ENCODE measurements around the gene PITPNC1.

Gene PITPNC1

DNA sequence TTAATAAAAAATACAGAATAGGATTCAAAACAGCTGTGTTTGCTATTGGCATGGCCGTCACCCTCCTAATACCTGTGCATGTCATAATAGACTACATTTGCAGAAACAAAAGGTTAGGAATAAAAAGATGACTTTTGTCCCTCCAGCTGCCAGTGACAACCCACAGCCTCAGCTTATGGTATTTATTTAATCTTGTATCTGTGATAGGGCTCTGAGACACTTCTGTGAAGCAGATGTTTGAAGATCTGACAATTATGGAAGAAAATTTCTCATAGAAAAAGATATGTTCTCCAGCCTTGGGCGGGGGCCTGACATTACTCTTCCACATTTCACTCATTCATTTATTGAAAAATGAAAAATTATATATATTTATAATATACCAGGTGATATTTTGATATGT, 62.2 kb downstream of the PITPNC1 start:
- Mint-ChIP-seq H3K9me3 (no peaks in the 10 kb centered on the region), H3K4me1 (ENCODE audit: low read depth) (peaks cover 56% of the 10 kb centered on the region), H3K36me3 (ENCODE audit: low read depth) (no peaks in the 10 kb centered on the region), H3K27me3 (no peaks in the 10 kb centered on the region), H3K4me3 (no peak overlapping the region), H3K27ac (no peak overlapping the region)
- intact Hi-C loops (cut with micrococcal nuclease) = no loop called here

DNA sequence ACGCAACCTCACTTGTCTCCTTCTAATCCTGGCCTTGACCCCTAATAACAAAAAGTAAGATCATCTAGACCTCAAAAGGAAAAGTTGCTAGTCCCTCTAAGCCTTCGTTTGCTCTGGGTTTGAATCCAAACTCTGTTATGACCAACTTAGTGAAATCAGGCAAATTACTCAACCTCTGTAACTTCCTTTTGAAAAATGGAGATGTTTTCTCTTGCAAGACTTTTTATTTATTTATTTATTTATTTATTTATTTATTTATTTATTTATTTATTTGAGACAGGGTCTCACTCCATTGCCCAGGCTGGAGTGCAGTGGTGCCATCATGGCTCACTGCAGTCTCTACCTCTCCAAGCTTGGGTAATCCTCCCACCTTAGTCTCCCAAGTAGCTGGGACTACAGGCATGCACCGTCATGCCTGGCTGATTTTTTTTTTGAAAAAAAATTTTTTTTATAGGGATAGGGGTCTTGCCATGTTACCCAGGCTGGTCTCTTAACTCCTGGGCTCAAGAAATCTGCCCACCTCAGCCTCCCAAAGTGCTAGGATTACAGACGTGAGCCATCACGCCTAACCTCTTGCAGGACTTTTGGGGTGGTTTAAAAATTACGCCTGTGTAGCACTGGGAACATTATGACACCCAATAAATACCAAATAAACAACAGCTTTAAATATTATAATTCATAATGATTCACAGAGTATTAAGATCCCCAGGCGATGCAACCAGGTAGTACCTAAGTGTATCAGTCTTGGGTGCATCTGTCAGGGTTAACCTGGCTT, 63.4 kb downstream of the PITPNC1 start:
- H3K27ac Mint-ChIP-seq = peak overlapping the region; percentile 46
- no peak overlapping the region for H3K4me3 Mint-ChIP-seq
- intact Hi-C loops (cut with micrococcal nuclease) = no loop called here
- H3K4me1 Mint-ChIP-seq (ENCODE audit: low read depth) = peaks cover 49% of the 10 kb centered on the region
- H3K27me3 Mint-ChIP-seq = no peaks in the 10 kb centered on the region
- H3K36me3 Mint-ChIP-seq (ENCODE audit: low read depth) = no peaks in the 10 kb centered on the region
- H3K9me3 Mint-ChIP-seq = no peaks in the 10 kb centered on the region

DNA sequence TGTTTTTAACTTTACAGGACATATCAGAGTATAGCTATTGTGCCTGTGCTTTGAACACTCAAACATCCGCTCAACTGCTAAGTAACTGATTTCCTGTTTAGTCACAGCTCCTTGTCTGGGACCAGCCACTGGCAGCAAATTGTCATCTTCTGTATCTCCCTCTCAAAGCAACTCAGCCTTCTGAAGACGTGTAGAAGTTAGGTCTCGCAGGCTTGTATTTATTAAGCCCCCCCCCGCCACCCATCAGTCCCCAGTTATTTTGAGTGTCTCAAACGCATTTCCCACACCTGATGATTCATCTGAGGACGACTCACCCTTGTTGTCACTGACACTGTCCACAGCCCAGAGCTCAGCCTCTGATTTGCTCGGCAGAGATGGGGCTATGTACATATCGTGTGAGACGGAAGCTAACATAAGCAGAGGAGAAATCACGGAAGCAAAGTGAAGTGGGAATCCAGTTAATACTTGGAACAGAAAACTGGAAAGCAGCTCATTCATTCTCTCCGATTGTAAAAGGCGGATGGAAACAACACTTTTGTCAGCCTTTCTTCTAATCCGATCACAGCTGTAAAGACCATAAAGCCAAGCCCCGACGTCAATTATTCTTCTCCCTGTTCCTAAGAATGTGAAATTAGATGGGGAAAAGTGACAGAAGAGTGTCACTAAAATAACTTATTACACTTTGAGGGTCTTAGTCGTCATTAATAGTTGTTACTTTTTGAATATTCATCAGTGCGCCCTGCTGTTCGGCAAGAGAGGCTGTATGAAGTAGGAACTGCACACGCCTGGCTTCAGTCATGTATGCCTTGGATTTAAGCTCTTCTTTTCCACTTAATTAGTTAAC, 64.2 kb downstream of the PITPNC1 start:
- intact Hi-C loops (cut with micrococcal nuclease) = no loop called here
- no peaks in the 10 kb centered on the region for H3K36me3 Mint-ChIP-seq (ENCODE audit: low read depth)
- peak overlapping the region; percentile 46 for H3K27ac Mint-ChIP-seq
- no peaks in the 10 kb centered on the region for H3K9me3 Mint-ChIP-seq
- peak overlapping the region; percentile 31 for H3K4me3 Mint-ChIP-seq
- peaks cover 41% of the 10 kb centered on the region for H3K4me1 Mint-ChIP-seq (ENCODE audit: low read depth)
- H3K27me3 Mint-ChIP-seq = no peaks in the 10 kb centered on the region

DNA sequence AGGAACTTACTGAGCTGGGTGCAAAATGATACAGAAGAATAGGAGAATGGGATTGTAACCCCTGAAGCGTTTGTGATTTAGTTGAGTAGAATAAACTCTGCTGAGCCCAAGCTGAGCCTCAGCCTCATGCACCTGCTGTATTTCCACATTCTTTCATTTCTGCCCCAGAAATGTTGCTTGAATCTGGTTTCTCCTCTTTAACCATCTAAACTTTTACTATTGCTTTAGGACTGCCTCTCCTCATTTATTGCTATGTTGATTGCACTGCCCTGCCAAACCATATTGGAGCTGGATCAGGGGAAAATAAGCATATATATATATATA, 64.8 kb downstream of the PITPNC1 start:
- no peaks in the 10 kb centered on the region for H3K9me3 Mint-ChIP-seq
- H3K36me3 Mint-ChIP-seq (ENCODE audit: low read depth) = no peaks in the 10 kb centered on the region
- peak overlapping the region; percentile 46 for H3K27ac Mint-ChIP-seq
- no peak overlapping the region for H3K4me3 Mint-ChIP-seq
- intact Hi-C loops (cut with micrococcal nuclease) = no loop called here
- H3K4me1 Mint-ChIP-seq (ENCODE audit: low read depth) = peaks cover 38% of the 10 kb centered on the region
- no peaks in the 10 kb centered on the region for H3K27me3 Mint-ChIP-seq

DNA sequence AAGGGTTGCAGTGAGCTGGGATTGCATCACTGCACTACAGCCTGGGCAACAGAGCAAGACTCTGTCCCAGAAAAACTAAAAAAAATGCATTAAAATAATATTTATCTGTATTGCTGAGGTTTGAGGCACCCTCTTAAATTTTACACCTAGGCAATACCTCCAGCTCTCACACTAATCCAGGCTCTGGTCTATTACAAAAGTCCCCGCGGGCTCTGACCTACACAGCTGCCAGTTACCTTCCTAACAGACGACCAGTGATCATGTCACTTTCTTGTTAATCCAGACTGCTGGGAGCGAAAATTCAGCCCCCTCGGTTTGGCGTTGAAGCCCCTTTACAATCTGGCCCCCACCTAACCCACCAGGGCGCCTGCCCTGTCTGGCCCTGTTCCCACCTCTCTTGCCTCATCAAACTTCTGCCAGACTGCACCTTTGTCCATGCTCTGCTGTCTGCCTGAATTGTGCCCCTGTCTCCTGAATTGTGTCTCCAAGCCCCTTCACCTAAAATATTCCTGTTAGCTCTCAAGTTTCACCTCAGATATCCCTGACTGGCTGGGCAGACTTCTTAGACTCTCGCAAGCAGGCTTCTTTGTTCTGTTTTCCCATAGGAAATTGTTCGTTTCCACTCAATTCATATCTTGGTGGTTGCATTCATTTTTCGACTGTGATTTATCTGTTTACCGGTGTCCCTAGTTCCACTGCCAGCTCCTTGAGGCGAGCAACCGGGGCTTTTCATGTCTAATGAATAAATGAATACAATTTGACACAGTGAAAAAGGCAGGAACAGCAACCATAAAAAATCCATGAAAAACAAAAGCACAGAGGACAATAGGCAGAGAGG, 65.9 kb downstream of the PITPNC1 start:
- H3K36me3 Mint-ChIP-seq (ENCODE audit: low read depth) = no peaks in the 10 kb centered on the region
- intact Hi-C loops (cut with micrococcal nuclease) = no loop called here
- no peak overlapping the region for H3K27ac Mint-ChIP-seq
- H3K4me1 Mint-ChIP-seq (ENCODE audit: low read depth) = peaks cover 27% of the 10 kb centered on the region
- no peaks in the 10 kb centered on the region for H3K9me3 Mint-ChIP-seq
- no peaks in the 10 kb centered on the region for H3K27me3 Mint-ChIP-seq
- H3K4me3 Mint-ChIP-seq = no peak overlapping the region

DNA sequence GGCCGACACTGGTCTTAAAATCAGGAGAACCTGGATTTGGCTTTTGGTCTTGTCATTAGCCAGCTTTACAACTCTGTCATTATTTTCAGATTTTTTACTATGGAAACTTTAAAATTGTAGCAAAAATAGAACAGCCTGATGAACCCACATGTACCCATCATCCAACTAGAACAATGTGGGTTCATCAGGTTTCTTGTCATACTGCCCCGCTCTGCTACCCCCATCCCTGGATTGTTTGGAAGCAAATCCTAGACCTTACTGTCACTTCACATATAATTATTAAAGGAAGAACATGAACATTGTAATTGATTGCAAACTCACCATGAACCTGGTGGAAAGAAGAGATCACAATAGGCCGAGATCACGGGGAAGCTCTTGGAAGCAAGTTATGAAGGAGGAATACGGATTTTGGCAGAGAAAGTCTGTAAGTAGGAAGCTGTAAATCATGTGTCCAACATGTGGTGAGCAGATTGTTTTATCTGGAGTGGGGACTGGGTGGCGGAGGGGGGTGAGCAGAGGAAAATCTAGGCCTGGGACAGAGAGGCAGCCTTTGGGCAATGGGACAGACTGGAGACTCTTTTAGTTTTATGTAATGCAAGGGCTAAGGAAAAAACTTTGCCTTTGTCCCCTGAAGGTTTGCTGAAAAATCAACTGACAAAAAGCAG, 67.0 kb downstream of the PITPNC1 start:
- Mint-ChIP-seq H3K4me3 (no peak overlapping the region), H3K4me1 (ENCODE audit: low read depth) (peaks cover 27% of the 10 kb centered on the region), H3K27ac (no peak overlapping the region), H3K36me3 (ENCODE audit: low read depth) (no peaks in the 10 kb centered on the region), H3K9me3 (no peaks in the 10 kb centered on the region), H3K27me3 (no peaks in the 10 kb centered on the region)
- intact Hi-C loops (cut with micrococcal nuclease) = no loop called here

DNA sequence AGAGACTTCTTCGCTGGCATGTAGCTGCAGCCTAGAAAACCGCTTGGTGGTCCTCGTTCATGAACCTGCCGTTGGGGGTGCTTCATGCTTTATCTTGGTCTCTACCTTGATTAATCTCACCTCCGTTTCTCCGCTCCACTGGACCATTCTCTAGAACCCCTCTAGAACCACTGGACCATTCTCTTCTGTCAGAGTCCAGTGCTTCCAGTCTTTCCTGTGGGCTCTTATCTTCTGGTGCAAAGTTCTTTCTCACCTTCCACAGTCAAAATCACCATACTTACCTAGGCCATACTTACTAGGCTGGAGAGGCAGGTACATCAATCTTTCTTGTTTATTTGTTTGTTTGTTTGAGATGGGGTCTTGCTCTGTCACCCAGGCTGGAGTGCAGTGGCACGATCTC, 71.4 kb downstream of the PITPNC1 start:
- Mint-ChIP-seq H3K36me3 (ENCODE audit: low read depth) (no peaks in the 10 kb centered on the region), H3K27me3 (no peaks in the 10 kb centered on the region), H3K9me3 (no peaks in the 10 kb centered on the region), H3K27ac (no peak overlapping the region), H3K4me3 (no peak overlapping the region), H3K4me1 (ENCODE audit: low read depth) (peaks cover 5% of the 10 kb centered on the region)
- intact Hi-C loops (cut with micrococcal nuclease) = no loop called here

DNA sequence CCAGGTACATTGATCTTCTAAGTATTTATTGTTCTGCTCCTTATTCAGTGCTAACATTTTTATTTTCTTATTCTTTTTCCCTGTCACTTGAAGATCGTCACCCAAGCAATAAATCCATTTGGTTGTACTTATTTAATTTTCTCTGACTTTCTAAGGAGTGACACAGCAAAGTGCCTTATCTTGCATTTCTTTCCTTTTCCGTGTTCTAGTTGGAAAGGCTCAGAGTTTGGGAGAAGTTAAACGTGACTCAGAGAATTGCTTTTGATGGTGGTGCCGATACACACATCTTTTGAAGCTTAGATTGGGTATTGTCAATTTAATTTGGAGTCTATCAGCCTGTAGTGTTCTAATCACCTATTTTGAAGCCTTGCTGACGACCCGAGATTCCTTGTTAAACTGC, 72.0 kb downstream of the PITPNC1 start:
- no peak overlapping the region for H3K4me3 Mint-ChIP-seq
- peaks cover 5% of the 10 kb centered on the region for H3K4me1 Mint-ChIP-seq (ENCODE audit: low read depth)

DNA sequence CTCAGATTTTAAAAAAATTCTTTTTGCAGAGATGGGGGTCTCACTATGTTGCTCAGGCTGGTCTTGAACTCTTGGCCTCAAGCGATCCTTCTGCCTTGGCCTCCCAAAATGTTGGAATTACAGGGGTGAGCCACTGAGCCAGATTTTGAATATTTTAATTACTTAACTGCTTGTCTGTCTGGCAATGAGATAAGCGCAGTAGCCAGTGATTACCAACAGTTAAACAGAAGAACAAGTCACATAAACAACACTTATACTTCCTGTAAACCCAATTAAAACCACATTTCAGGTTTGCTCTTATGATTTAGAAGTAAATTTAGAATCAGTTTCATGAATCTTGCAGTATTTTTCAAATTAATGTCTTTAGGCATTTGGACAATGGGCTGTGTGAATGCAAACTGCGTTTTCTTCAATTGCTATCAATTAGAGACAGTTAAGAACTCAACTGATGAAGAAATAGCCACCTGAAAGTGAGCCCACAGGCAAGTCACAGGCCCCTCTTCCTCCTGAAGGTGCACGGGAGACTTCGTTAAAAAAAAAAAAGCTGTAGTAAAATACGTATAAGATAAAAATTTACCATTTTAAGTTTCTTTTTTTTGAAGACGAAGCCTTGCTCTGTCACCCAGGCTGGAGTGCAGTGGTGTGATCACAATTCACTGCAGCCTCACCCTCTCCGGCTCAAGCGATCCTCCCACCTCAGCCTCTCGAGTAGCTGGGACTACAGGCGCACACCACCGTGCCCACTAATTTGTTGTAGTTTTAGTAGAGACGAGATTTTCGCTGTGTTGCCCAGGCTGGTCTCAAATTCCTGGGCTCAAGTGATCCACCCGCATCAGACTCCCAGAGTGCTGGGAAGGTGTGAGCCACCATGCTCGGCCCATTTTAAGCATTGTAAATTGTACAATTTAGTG, 73.0 kb downstream of the PITPNC1 start:
- peaks cover 2% of the 10 kb centered on the region for H3K4me1 Mint-ChIP-seq (ENCODE audit: low read depth)
- H3K9me3 Mint-ChIP-seq = no peaks in the 10 kb centered on the region
- no peak overlapping the region for H3K4me3 Mint-ChIP-seq
- H3K27me3 Mint-ChIP-seq = no peaks in the 10 kb centered on the region
- intact Hi-C loops (cut with micrococcal nuclease) = no loop called here
- no peaks in the 10 kb centered on the region for H3K36me3 Mint-ChIP-seq (ENCODE audit: low read depth)
- no peak overlapping the region for H3K27ac Mint-ChIP-seq

More for the DNA sequence above, 72.0 kb downstream of the PITPNC1 start:
- H3K36me3 Mint-ChIP-seq (ENCODE audit: low read depth) = no peaks in the 10 kb centered on the region
- H3K27ac Mint-ChIP-seq = no peak overlapping the region
- intact Hi-C loops (cut with micrococcal nuclease) = no loop called here
- H3K9me3 Mint-ChIP-seq = no peaks in the 10 kb centered on the region
- H3K27me3 Mint-ChIP-seq = no peaks in the 10 kb centered on the region

DNA sequence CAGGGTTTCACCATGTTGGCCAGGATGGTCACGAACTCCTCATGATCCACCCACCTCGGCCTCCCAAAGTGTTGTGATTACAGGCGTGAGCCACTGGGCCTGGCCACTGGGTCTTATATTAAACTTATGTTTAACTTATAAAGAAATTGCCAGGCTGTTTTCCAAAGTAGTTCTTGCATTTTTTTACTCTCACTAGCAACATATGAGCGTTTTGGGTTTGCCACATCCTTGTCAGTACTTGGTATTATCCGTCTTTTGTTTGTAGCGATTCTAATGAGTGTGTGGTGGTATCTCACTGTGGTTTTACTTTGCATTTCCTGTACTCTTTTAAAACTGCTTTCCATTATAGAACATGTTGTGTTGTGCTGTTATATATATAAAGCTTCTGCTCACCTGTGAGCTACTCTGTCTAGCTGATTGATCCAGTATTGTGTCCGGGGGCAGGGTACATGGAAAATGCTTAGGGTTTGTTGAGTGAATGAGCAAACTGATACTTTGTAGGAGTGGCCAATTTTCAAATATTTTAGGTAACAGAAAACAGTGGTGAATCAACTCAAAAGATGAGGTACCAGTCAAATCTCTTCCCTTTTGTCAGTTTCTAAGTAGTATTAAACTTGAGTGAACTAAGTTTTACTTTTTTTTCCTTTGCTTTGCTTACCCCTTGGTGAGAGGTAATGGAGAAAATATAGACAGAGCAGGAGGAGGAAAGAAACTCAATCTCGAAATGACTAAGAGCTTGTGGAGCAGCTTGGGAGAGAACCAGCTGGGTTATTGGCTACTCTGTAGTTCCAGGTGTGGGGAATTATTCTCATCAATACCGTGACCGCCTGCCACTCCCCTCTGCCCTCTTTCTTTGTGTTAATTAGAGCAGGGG, 75.8 kb downstream of the PITPNC1 start:
- intact Hi-C loops (cut with micrococcal nuclease) = no loop called here
- Mint-ChIP-seq H3K27ac (no peak overlapping the region), H3K4me3 (no peak overlapping the region), H3K27me3 (no peaks in the 10 kb centered on the region), H3K36me3 (ENCODE audit: low read depth) (no peaks in the 10 kb centered on the region), H3K9me3 (peaks cover 4% of the 10 kb centered on the region), H3K4me1 (ENCODE audit: low read depth) (peaks cover 4% of the 10 kb centered on the region)

DNA sequence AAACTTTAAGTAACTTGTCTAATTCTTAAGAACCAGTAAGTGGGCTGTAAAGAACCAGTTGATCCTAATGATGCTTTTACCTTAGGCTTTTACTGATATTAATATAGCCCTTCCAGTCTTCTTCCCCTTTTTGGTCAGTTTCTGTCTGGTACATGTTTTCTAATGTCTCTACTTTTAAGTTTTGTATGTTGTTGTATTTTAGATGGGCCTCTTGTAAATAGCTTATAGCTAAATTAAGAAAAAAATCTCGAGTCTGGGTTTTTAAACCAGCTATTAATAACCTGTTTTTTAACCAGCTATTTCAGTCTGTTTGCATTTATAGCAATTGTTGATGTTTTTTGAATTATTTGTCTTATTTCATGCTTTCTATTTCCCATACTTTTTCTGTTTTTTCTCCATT, 79.0 kb downstream of the PITPNC1 start:
- no peaks in the 10 kb centered on the region for H3K36me3 Mint-ChIP-seq (ENCODE audit: low read depth)
- H3K27ac Mint-ChIP-seq = no peak overlapping the region
- H3K9me3 Mint-ChIP-seq = peaks cover 12% of the 10 kb centered on the region
- no peaks in the 10 kb centered on the region for H3K27me3 Mint-ChIP-seq
- peaks cover 4% of the 10 kb centered on the region for H3K4me1 Mint-ChIP-seq (ENCODE audit: low read depth)
- no peak overlapping the region for H3K4me3 Mint-ChIP-seq
- intact Hi-C loops (cut with micrococcal nuclease) = no loop called here

DNA sequence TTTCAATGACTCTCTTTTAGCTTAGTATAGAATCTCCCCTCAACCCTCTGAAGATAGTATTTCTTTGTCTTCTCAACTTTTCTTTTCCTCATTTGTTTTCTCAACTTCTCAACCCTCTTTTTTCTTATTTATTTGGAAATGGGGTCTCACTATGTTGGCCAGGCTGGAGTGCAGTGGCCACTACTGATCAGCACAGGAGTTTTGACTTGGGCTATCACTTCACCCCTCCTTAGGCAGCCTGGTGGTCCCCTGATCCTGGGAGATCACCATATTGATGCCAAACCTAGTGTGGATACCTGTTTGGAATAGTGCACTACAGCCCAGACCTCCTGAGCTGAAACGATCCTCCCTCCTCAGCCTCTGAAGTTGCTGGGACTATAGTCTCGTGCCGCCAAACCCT, 79.8 kb downstream of the PITPNC1 start:
- Mint-ChIP-seq H3K27ac (no peak overlapping the region), H3K4me1 (ENCODE audit: low read depth) (peaks cover 4% of the 10 kb centered on the region), H3K9me3 (peaks cover 12% of the 10 kb centered on the region), H3K4me3 (no peak overlapping the region), H3K36me3 (ENCODE audit: low read depth) (no peaks in the 10 kb centered on the region), H3K27me3 (no peaks in the 10 kb centered on the region)
- intact Hi-C loops (cut with micrococcal nuclease) = no loop called here
